Small intestine (tissue), 7 donors: ENCODE results near the gene TDP1. TPM values are rescaled to one million over a fixed set of nuclear protein-coding genes. Genes with fewer than 3 reads are reported as not detected.
A peak's percentile ranks its signal among the peaks of the same experiment; 100 is the strongest.

Experiments
- DNase-seq, 2 donors: peaks; one replicate each; pipeline versions ENCODE4 v3.0.0 to v3.0.0-alpha.2; 2013
- FAIRE-seq: peaks from 2 replicates; lab custom pipeline; 2012; peaks lifted over from hg19 to GRCh38; lab: Jason Lieb, UNC
- H3K27ac ChIP-seq, 3 donors: one replicate each; pipeline ENCODE4 v1.5.1; 2013; ENCODE audit warnings: low read length in 2 of 3, mild to moderate bottlenecking in 2 of 3, control low read depth in 1 of 3, inconsistent platforms in 1 of 3, low read depth in 1 of 3, moderate library complexity in 1 of 3
- H3K27me3 ChIP-seq, 3 donors: one replicate each; pipeline ENCODE4 v1.6.1; 2013; ENCODE audit warnings: low read length in 3 of 3, inconsistent platforms in 1 of 3; ENCODE audit not compliant: control insufficient read depth in 3 of 3, insufficient read depth in 3 of 3
- H3K36me3 ChIP-seq, 3 donors: one replicate each; pipeline ENCODE4 v1.6.1; 2013; ENCODE audit warnings: low read length in 3 of 3, inconsistent platforms in 1 of 3, low read depth in 1 of 3, mild to moderate bottlenecking in 1 of 3, moderate library complexity in 1 of 3; ENCODE audit not compliant: control insufficient read depth in 3 of 3, insufficient read depth in 2 of 3
- H3K4me1 ChIP-seq, 3 donors: one replicate each; pipeline ENCODE4 v1.6.1; 2013; ENCODE audit warnings: low read length in 2 of 3, inconsistent platforms in 1 of 3, low read depth in 1 of 3, mild to moderate bottlenecking in 1 of 3, moderate library complexity in 1 of 3; ENCODE audit not compliant: control insufficient read depth in 3 of 3, insufficient read depth in 2 of 3
- H3K4me3 ChIP-seq, 3 donors: one replicate each; pipeline ENCODE4 v1.5.1; 2013; ENCODE audit warnings: low read length in 3 of 3, control low read depth in 1 of 3, inconsistent platforms in 1 of 3, low read depth in 1 of 3, mild to moderate bottlenecking in 1 of 3, moderate library complexity in 1 of 3
- H3K9me3 ChIP-seq, 2 donors: one replicate each; pipeline ENCODE4 v1.6.1; 2013; ENCODE audit warnings: low read depth in 1 of 2, low read length in 1 of 2; ENCODE audit not compliant: control insufficient read depth in 2 of 2, insufficient read depth in 1 of 2
- WGBS, 3 donors: extraction: QIAGEN DNeasy Blood & Tissue Kit; methylation state at CpG; one replicate each; pipeline ENCODE4 v1.1.7; 2013; 5-methylcytosine and 5-hydroxymethylcytosine counted together
- polyA plus RNA-seq, 4 donors: library from polyadenylated mRNA; stranded (reverse) in 3 of 4; unstranded in 1 of 4; fragments of 200-250 nt in 3 of 4; fragments of 120-200 nt in 1 of 4; gene quantifications; one replicate each; pipeline versions ENCODE4 v1.2.1 to v1.2.3, GENCODE V29; 2013
- donor health status: healthy with polysubstance abuse.
- donor health status: control.
- donor health status: control.
- donor health status: Bipolar disorder and iron deficiency.
- donor health status: healthy.

TDP1 gene
- polyA plus RNA-seq, 4 donors, result 2.5 to 18.3 (median 6.6) TPM

DNA sequence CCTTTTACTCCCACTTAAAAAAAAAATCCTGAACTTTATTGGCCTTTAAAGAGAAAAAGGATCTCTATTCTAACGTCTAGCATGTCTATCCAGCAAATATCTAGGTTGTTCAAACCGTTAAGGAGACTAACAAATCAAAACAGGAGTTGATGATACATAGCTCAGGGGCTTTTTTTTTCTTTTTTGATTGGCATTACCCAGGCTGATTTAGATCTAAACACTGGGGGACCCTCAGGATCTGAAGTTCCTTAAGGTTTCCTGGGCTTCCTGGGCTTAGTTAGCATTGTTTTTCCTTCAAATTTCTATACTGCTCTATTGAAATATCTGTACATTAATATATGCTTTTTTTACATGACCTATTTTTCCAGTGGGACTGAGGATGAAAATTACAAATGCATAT, 43.5 kb upstream of the TDP1 start:
- Histone ChIP-seq H3K27ac (peak overlapping the region in 1 of 3 donors; percentile 79), H3K4me3 (no peak overlapping the region), H3K9me3 (peaks cover 0 to 3% of the 10 kb centered on the region in 2 donors), H3K4me1 (peaks cover 0 to 28% (median 2%) of the 10 kb centered on the region in 3 donors), H3K36me3 (no peaks in the 10 kb centered on the region), H3K27me3 (no peaks in the 10 kb centered on the region)
- no peak for DNase-seq
- no peak for FAIRE-seq
- WGBS, 3 donors, result 25 to 59% (median 33%) methylated on average over 2 of the region's 2 CpGs

DNA sequence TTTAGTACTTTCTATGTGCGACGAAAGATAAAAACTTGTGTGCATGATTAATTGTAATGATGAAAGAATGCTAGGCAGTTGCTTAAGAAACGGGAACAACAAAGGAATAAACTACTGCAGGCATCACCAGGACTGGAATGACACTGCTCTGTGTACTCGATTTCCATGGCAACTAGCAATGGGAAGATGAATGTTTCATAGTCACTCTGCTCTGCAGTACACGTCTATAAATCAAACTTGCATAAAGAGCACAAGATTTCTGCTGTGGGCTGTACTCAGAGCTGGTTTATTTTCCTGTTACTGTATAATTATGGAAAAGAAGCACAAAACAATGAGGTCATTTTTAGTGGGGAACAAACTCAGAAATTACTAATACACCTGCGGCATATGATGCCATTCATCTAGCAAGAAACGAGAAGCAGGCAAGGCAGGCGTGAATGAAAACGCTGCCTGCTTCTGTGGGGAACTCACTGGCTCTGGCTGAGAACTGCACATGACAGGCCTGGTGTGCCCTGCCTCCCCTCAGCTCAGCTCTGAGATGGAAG, 43.0 kb upstream of the TDP1 start:
- peak; percentile 69 to 85 for DNase-seq
- no peak for FAIRE-seq
- H3K27me3 ChIP-seq, result no peaks in the 10 kb centered on the region

GRCh38 chr14:89915114-89915878, 40.4 kb upstream of the TDP1 start:
- Histone ChIP-seq H3K9me3 (no peaks in the 10 kb centered on the region), H3K36me3 (no peaks in the 10 kb centered on the region), H3K27me3 (no peaks in the 10 kb centered on the region), H3K4me1 (peaks cover 0 to 22% (median 2%) of the 10 kb centered on the region in 3 donors), H3K4me3 (no peak overlapping the region), H3K27ac (no peak overlapping the region)
- DNase-seq (peak; percentile 78 to 80), FAIRE-seq (peak; percentile 67)
- 17 to 19% (median 18%) methylated on average over 6 of the region's 6 CpGs for WGBS, 3 donors

More for the DNA sequence above, 43.0 kb upstream of the TDP1 start:
- 12 to 23% (median 19%) methylated on average over 9 of the region's 9 CpGs for WGBS, 3 donors
- Histone ChIP-seq H3K27ac (peak overlapping the region; percentile 14 to 79 (median 22)), H3K4me3 (no peak overlapping the region), H3K4me1 (peaks cover 0 to 28% (median 2%) of the 10 kb centered on the region in 3 donors), H3K9me3 (peaks cover 0 to 3% of the 10 kb centered on the region in 2 donors), H3K36me3 (no peaks in the 10 kb centered on the region)

DNA sequence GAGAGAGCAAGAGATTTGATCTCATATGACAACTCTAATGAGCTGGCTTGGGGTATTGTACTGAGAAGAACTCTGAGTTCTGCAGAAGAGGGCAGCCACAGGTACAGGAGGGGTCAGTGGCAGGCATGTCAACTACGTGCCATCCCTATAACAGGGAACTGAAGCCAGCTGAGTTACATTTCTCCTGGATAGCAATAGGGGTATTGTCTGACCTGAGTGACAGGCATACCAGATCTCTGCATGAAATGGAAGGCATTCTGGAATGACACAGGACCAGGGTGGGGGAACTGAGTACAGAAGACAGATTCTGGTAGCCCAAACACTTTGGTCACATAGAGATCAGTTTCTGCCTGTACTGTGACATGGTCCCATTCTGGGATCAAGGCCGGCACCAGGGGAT, 37.0 kb upstream of the TDP1 start:
- H3K9me3 ChIP-seq, result no peaks in the 10 kb centered on the region
- no peaks in the 10 kb centered on the region for H3K36me3 ChIP-seq
- FAIRE-seq (no peak), DNase-seq (no peak)
- WGBS, 3 donors, result 93 to 100% (median 100%) methylated on average over 2 of the region's 2 CpGs
- no peaks in the 10 kb centered on the region for H3K4me1 ChIP-seq
- H3K27me3 ChIP-seq, result no peaks in the 10 kb centered on the region
- H3K27ac ChIP-seq, result no peak overlapping the region
- no peak overlapping the region for H3K4me3 ChIP-seq

DNA sequence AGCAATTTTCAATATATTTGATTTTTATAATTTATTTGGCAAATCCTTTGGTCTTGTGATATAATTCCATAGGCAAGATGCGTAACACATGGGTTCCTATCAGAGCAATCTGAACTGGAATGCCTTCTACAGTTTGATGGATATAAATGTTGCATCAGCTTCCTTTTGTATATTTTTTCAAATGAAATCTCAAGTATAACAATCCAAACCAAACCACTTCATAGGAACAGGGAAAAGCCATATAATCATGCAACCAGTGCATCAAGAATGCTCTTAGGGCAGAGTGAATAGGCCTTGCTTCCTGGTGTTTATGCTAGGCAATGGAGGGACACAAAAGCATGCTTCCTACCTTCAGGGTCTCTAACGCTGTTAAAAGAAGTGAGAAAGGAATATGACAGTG, 35.7 kb upstream of the TDP1 start:
- H3K4me3 ChIP-seq, result no peak overlapping the region
- H3K36me3 ChIP-seq, result no peaks in the 10 kb centered on the region
- H3K9me3 ChIP-seq, result no peaks in the 10 kb centered on the region
- FAIRE-seq, result no peak
- DNase-seq, result no peak
- no peak overlapping the region for H3K27ac ChIP-seq
- no peaks in the 10 kb centered on the region for H3K27me3 ChIP-seq
- WGBS, 3 donors, result 87 to 92% (median 91%) methylated on average over 2 of the region's 2 CpGs
- H3K4me1 ChIP-seq, result peaks cover 0 to 3% (median 0%) of the 10 kb centered on the region in 3 donors

DNA sequence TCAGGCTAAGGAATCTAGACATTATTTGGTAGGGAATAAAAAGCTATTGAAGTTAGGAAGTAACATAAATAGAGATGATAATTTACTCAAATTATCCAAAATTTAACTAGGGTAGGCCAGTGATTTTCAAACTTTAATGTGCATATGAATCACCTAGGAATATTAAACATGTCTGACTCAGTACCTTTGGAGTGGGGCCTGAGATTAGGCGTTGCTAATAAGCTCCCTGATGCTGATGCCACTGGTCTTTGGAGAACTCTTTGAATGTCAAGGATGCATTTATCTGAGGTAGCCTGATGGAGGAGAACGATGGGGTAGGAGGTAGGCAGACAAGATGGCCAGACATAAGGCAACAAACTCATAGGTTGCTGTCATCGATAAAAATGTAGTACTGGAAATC, 34.4 kb upstream of the TDP1 start:
- no peak for FAIRE-seq
- no peaks in the 10 kb centered on the region for H3K9me3 ChIP-seq
- H3K27ac ChIP-seq, result no peak overlapping the region
- 91 to 95% (median 93%) methylated on average over 3 of the region's 3 CpGs for WGBS, 3 donors
- no peak overlapping the region for H3K4me3 ChIP-seq
- H3K36me3 ChIP-seq, result no peaks in the 10 kb centered on the region
- DNase-seq, result no peak
- H3K4me1 ChIP-seq, result peaks cover 0 to 3% (median 0%) of the 10 kb centered on the region in 3 donors
- H3K27me3 ChIP-seq, result no peaks in the 10 kb centered on the region

- FAIRE-seq (no peak), DNase-seq (no peak)
- Histone ChIP-seq H3K4me3 (no peak overlapping the region), H3K4me1 (peaks cover 0 to 3% (median 0%) of the 10 kb centered on the region in 3 donors), H3K36me3 (no peaks in the 10 kb centered on the region), H3K9me3 (no peaks in the 10 kb centered on the region), H3K27me3 (no peaks in the 10 kb centered on the region), H3K27ac (no peak overlapping the region)
- WGBS, 3 donors, result 94 to 95% (median 95%) methylated on average over 6 of the region's 6 CpGs
These were observed 33.5 kb upstream of the TDP1 start for GRCh38 chr14:89922031-89922907.

- FAIRE-seq (no peak), DNase-seq (no peak)
- 28 to 60% (median 47%) methylated on average over 4 of the region's 4 CpGs for WGBS, 3 donors
- H3K27ac ChIP-seq, result no peak overlapping the region
- H3K4me1 ChIP-seq, result peaks cover 0 to 3% (median 0%) of the 10 kb centered on the region in 3 donors
- H3K36me3 ChIP-seq, result no peaks in the 10 kb centered on the region
- no peak overlapping the region for H3K4me3 ChIP-seq
- H3K27me3 ChIP-seq, result no peaks in the 10 kb centered on the region
- no peaks in the 10 kb centered on the region for H3K9me3 ChIP-seq
These were observed 31.5 kb upstream of the TDP1 start for GRCh38 chr14:89924268-89924667.
